ENCODE data around the gene FSTL4.
A peak's percentile ranks its signal among the peaks of the same experiment; 100 is the strongest.

Gene FSTL4

GRCh38 chr5:133514456-133514855, 97.9 kb downstream of the FSTL4 start:
- DNase-seq (ENCODE audit: low spot score): no peak

GRCh38 chr5:133512896-133513295, 99.4 kb downstream of the FSTL4 start:
- no peak for DNase-seq (ENCODE audit: low spot score)

GRCh38 chr5:133511653-133512235, 100.6 kb downstream of the FSTL4 start:
- no peak for DNase-seq (ENCODE audit: low spot score)

- DNase-seq (ENCODE audit: low spot score): no peak
Observed at GRCh38 chr5:133510634-133511262, 101.6 kb downstream of the FSTL4 start.

GRCh38 chr5:133509742-133510079, 102.6 kb downstream of the FSTL4 start:
- DNase-seq (ENCODE audit: low spot score): peak; percentile 19

- DNase-seq (ENCODE audit: low spot score): no peak
Observed at GRCh38 chr5:133508845-133509741, 103.2 kb downstream of the FSTL4 start.

- DNase-seq (ENCODE audit: low spot score): no peak
Observed at GRCh38 chr5:133508331-133508730, 104.0 kb downstream of the FSTL4 start.

- DNase-seq (ENCODE audit: low spot score): no peak
Observed at GRCh38 chr5:133506181-133506580, 106.2 kb downstream of the FSTL4 start.

- no peak for DNase-seq (ENCODE audit: low spot score)
Observed at GRCh38 chr5:133503511-133503910, 108.8 kb downstream of the FSTL4 start.

- no peak for DNase-seq (ENCODE audit: low spot score)
Observed at GRCh38 chr5:133499895-133500294, 112.4 kb downstream of the FSTL4 start.

GRCh38 chr5:133497608-133498348, 114.6 kb downstream of the FSTL4 start:
- no peak for DNase-seq (ENCODE audit: low spot score)

GRCh38 chr5:133496631-133497030, 115.7 kb downstream of the FSTL4 start:
- no peak for DNase-seq (ENCODE audit: low spot score)

- no peak for DNase-seq (ENCODE audit: low spot score)
Observed at GRCh38 chr5:133494923-133495246, 117.5 kb downstream of the FSTL4 start.

- DNase-seq (ENCODE audit: low spot score): no peak
Observed at GRCh38 chr5:133494232-133494922, 118.0 kb downstream of the FSTL4 start.

GRCh38 chr5:133489632-133490031, 122.7 kb downstream of the FSTL4 start:
- peak; percentile 18 for DNase-seq (ENCODE audit: low spot score)

- DNase-seq (ENCODE audit: low spot score): no peak
Observed at GRCh38 chr5:133487093-133487492, 125.2 kb downstream of the FSTL4 start.

- DNase-seq (ENCODE audit: low spot score): no peak
Observed at GRCh38 chr5:133485468-133485867, 126.9 kb downstream of the FSTL4 start.

- no peak for DNase-seq (ENCODE audit: low spot score)
Observed at GRCh38 chr5:133483406-133484090, 128.8 kb downstream of the FSTL4 start.

- DNase-seq (ENCODE audit: low spot score): no peak
Observed at GRCh38 chr5:133482028-133482427, 130.3 kb downstream of the FSTL4 start.

GRCh38 chr5:133480866-133481265, 131.5 kb downstream of the FSTL4 start:
- no peak for DNase-seq (ENCODE audit: low spot score)

- no peak for DNase-seq (ENCODE audit: low spot score)
Observed at GRCh38 chr5:133480366-133480765, 132.0 kb downstream of the FSTL4 start.

All from kidney tubule cell (primary cell).